IMR-90 (cell line): ENCODE measurements around the gene SERPINA6.

Source experiments
- CEBPB ChIP-seq: IDR thresholded peaks from 2 replicates; pipeline ENCODE4 v1.6.1; 2012; ENCODE audit warnings: low read depth, low read length, improper control_type of control experiment
- CHD1 ChIP-seq: IDR thresholded peaks from 2 replicates; pipeline ENCODE4 v1.6.1; 2012; ENCODE audit warnings: low read depth, low read length, improper control_type of control experiment
- CTCF ChIP-seq: conservative IDR thresholded peaks from 2 replicates; pipeline ENCODE4 v1.5.1; 2012; ENCODE audit warnings: mild to moderate bottlenecking, low read depth, low read length, improper control_type of control experiment
- ELK1 ChIP-seq: fragments of 150-350 bp; IDR thresholded peaks from 2 replicates; pipeline ENCODE4 v1.6.1; 2016; ENCODE audit warnings: low read depth, mild to moderate bottlenecking, low read length, moderate library complexity, borderline replicate concordance
- RAD21 ChIP-seq: IDR thresholded peaks from 2 replicates; pipeline ENCODE4 v1.6.1; 2012; ENCODE audit warnings: low read length, improper control_type of control experiment
- RCOR1 ChIP-seq: IDR thresholded peaks from 2 replicates; pipeline ENCODE4 v1.6.1; 2012; ENCODE audit warnings: mild to moderate bottlenecking, low read length, improper control_type of control experiment; ENCODE audit not compliant: insufficient replicate concordance
- RFX5 ChIP-seq: IDR thresholded peaks from 2 replicates; pipeline ENCODE4 v1.8.0; 2012; ENCODE audit warnings: low read depth, mild to moderate bottlenecking, low read length, moderate library complexity
- SMC3 ChIP-seq: fragments of 150-350 bp; IDR thresholded peaks from 2 replicates; pipeline ENCODE4 v1.6.1; 2016; ENCODE audit warnings: low read depth, mild to moderate bottlenecking, antibody characterized with exemption, low read length, moderate library complexity
- USF2 ChIP-seq: fragments of 150-350 bp; IDR thresholded peaks from 2 replicates; pipeline ENCODE4 v1.6.1; 2017; ENCODE audit warnings: mild to moderate bottlenecking, antibody characterized with exemption, low read length, low read depth

- TF ChIP-seq CTCF (no peak), ELK1 (no peak), SMC3 (no peak), RAD21 (no peak), CEBPB (no peak), RCOR1 (no peak), CHD1 (no peak), USF2 (no peak), RFX5 (no peak)
Observed at GRCh38 chr14:94303111-94303510, 20.0 kb downstream of the SERPINA6 start.
